Uterus (tissue), 2 donors: Measurements from ENCODE around the gene KCNC2.

Experiments used
- POLR2A ChIP-seq, 2 donors: fragments of 450-650 bp; IDR thresholded peaks; one replicate each; pipeline ENCODE4 v1.6.1; 2016; ENCODE audit warnings: antibody characterized with exemption in 2 of 2, mild to moderate bottlenecking in 1 of 2, moderate library complexity in 1 of 2
- TF ChIP-seq, protein P1 (sequence below), 4 experiments: fragments of 200-600 bp in 2 of 4; fragments of 450-650 bp in 2 of 4; sonication (generic) in 2 of 4; IDR thresholded peaks; one replicate each; pipeline ENCODE4 v1.5.1; 2016 to 2019; ENCODE audit warnings: antibody characterized with exemption in 4 of 4, mild to moderate bottlenecking in 2 of 4, moderate library complexity in 1 of 4

DNA sequence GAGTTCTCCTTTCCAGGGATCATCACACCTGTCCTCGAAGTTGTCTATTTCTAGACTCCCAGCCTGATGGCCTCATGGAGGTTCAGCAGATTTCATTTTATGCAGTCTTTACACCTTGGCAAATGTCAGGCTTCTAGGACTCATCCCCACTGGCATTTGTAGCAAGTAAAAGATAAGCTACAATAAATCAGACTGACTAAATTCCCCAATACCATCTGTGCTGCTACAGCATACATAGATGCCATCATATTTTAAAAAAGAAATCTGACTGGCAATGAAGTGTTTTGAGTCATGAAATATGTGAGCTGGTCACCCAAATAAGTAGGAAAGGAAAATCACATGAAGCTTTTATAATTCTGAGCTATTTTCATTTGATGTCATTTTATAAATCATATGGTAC is 55.3 kb downstream of the KCNC2 start:
- no peak for TF ChIP-seq POLR2A (IDR thresholded peaks at IDR 0.05)
- TF ChIP-seq, protein P1, sequence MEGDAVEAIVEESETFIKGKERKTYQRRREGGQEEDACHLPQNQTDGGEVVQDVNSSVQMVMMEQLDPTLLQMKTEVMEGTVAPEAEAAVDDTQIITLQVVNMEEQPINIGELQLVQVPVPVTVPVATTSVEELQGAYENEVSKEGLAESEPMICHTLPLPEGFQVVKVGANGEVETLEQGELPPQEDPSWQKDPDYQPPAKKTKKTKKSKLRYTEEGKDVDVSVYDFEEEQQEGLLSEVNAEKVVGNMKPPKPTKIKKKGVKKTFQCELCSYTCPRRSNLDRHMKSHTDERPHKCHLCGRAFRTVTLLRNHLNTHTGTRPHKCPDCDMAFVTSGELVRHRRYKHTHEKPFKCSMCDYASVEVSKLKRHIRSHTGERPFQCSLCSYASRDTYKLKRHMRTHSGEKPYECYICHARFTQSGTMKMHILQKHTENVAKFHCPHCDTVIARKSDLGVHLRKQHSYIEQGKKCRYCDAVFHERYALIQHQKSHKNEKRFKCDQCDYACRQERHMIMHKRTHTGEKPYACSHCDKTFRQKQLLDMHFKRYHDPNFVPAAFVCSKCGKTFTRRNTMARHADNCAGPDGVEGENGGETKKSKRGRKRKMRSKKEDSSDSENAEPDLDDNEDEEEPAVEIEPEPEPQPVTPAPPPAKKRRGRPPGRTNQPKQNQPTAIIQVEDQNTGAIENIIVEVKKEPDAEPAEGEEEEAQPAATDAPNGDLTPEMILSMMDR (IDR thresholded peaks at IDR 0.05): no peak
